Measurements from ENCODE around the gene STIM1.
A peak's percentile ranks its signal among the peaks of the same experiment; 100 is the strongest.
"Not testable (repeated sequence)": the region's sequence is repeated elsewhere in the genome, so short reads cannot be mapped to it uniquely, and the experiment has no call there.

The STIM1 gene

DNA sequence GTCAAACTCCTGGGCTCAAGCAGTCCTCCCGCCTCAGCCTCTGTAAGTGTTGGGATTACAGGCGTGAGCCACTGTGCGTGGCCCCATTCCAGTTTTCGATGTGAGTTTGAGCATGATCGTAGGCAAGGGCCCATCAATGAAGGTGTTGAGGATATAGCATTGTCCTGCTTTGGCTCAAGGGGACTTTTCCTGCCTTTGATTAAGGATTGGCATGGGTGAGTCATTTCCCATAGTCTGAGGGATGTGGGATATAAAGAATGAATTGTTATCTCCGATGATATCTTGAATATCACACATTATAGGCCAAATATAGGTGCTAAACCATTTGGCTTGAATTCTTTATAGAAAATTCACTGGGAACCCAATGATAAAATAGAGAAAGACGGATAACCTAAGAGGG is 30.4 kb downstream of the STIM1 start:
- DNase-seq (ENCODE audit: low read depth in 2 of 2) = no peak

DNA sequence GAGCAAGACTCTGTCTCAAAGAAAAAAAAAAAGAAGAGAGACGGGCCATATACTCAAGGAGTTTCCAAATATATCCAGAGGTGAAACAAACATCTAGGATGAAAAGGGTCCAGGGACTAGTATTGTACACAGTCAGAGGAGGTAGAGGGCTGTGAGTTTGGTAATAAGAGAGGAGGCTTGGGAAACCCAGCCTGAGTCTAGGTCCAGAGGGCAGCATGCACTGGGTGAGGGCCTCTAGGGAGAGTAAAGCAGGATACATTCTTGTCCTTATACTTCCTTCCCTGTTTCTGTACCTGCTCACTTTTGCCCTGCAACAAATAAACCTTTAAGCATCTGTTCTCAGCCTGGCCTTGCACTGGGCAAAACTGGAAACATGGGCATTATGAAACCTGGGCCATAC is 31.5 kb downstream of the STIM1 start:
- DNase-seq (ENCODE audit: low read depth in 2 of 2) = no peak

DNA sequence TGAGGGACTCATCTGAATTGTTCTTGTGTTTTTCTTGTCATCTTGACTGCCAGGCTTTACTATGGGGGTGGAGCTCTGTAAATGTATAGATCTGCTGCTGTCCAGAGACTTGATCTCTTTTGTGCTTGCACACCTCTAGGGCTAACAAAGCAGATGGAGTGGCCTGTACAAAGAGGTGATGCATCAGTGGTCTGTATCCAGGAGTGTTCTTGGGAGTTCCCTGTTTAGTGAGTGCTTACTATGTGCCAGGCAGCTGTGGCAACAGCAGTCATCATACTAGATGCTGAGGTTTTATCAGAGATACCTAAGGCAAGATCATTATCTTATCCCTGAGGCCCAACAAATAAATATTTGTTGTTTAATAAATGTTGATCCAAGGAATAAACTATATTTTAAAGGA is 33.4 kb downstream of the STIM1 start:
- no peak for DNase-seq (ENCODE audit: low read depth in 2 of 2)

DNA sequence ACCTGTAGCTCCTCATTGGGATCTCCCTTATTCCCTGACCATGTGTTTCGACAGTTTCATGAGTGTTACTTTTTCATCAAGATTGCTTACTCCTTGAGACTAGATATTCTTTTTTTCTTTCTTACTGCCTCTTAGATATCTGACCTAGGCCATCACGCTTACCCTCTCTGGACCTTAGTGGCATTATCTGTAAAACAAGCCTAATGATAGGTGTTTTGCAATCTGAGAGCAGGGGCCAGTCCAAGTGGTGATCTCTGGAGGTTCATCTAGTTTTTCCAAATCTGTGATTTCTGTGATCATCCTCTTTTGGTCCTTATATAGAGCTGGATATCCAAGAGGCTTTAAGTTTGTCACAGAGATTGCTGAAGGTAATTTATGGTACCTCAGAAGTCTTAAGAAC is 34.5 kb downstream of the STIM1 start:
- no peak for DNase-seq (ENCODE audit: low read depth in 2 of 2)

DNA sequence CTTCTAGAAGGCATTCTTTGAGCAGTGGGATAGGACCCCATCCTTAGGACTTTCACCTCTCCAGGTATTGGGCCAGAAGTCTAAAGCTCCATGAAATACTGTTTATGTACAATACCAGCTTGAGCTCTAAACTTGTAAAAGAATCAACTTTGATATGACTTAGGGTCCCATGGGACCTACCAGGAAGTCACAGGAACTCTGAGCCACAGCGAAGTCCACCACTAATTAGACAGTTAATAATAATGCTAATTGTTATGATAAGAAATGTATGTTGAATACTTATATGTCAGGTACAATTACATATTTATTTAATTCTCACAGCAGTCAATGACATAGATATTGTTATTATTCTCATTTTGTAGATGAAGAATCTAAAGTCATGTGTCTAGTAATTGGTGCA is 35.3 kb downstream of the STIM1 start:
- DNase-seq (ENCODE audit: low read depth in 2 of 2) = no peak

DNA sequence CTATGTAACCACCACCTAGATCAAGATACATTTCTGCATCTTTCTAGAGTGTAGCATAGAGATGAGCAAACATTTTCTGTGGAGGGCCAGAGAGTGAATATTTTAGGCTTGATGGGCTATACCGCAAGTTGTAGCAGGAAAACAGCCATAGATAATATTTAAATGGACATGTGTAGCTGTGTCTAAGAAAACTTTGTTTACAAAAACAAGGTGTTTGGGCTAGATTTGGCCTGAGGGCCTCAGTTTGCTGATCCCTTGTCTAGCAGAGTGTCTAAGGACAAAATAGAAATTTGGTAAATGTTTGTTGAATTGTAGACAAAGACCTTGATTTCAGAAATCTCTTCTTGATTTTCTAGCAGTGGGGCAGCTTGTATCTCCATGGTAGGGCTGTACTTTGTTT is 36.3 kb downstream of the STIM1 start:
- no peak for DNase-seq (ENCODE audit: low read depth in 2 of 2)

DNA sequence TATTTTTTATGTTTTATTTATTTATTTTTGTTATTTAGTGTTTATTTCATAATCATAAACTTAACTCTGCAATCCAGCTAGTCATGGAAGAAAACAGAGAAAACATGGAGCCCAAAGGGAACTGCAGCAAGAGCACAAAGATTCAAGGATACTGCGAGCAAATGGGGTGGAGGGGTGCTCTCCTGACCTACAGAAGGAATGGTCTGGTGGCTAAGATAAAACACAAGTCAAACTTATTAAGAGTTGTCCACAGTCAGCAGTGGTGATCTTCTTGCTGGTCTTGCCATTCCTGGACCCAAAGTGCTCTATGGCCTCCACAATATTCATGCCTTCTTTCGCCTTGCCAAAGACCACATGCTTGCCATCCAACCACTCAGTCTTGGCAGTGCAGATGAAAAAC is 36.7 kb downstream of the STIM1 start:
- DNase-seq (ENCODE audit: low read depth in 2 of 2) = no peak

DNA sequence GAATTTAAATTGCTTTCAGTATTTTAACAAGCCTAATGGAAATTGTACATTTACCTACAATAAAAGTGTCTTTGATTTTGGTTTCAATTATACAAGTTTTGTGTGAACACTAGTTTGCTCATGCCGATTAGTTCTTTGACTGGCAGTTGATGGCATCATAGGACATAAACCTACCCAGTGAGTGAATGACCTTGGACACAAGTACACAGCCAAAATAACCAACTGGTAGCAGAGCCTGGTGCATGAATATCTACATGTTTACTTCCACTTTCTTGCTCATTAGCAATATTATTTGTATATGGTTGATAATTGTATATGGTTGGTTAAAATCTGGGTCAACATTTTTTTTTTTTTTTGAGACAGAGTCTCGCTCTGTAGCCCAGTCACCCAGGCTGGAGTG is 37.8 kb downstream of the STIM1 start:
- no peak for DNase-seq (ENCODE audit: low read depth in 2 of 2)

DNA sequence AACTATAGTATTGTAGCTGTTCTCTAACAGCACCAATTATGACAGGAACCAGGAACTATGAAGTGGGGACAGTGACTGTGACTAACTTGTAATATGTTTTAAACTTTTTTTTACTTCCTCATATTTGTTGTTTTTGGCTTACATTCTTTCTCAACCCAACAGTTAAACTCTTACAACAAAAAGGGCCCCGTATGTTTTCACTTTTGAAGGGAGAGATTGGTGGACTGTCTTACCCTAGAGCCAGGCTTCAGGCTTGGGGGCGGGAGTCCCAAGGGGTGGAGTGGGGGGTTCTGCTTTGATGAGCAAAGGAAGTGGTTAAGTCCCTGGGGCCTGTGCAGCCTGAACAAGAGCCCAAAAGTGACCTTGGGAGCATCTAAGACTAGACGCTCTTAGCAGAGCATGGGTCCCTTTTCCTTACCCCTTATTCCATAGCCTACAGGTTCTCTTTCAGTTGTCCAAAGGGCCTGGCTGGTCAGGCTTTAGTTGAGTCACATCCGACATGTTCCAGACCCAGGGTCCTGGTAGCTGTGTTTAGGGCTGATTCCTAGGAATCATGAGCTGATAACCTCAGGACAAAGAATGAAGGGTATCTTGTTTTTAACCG is 38.8 kb downstream of the STIM1 start:
- no peak for DNase-seq (ENCODE audit: low read depth in 2 of 2)

DNA sequence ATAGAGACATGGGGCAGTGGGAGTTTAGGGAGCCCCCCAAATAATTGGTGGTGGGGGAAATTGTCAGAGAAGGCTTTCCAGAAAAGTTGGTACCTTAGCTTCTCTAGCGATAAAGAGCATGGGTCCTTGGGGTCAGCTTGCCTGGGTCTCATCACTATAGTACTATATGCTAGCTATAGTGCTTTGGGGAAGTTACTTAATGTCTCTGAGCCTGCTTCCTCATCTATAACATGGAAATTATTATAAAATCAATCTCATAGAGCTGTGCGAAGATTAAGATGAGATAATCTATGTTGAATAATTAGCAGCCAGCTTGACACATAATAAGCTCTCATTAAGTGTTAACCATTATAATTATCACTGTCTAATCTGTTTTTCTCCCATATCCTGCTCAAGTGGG is 41.2 kb downstream of the STIM1 start:
- DNase-seq (ENCODE audit: low read depth in 2 of 2) = no peak

DNA sequence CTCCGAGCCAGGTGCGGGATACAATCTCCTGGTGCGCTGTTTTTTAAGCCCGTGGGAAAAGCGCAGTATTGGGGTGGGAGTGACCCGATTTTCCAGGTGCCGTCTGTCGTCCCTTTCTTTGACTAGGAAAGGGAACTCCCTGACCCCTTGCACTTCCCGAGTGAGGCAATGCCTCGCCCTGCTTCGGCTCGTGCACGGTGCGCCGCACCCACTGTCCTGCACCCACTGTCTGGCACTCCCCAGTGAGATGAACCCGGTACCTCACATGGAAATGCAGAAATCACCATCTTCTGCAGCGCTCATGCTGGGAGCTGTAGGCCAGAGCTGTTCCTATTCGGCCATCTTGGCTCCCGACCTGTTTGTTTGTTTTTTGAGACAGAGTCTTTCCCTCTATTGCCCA is 44.8 kb downstream of the STIM1 start:
- DNase-seq (ENCODE audit: low read depth in 2 of 2) = not testable (repeated sequence)

DNA sequence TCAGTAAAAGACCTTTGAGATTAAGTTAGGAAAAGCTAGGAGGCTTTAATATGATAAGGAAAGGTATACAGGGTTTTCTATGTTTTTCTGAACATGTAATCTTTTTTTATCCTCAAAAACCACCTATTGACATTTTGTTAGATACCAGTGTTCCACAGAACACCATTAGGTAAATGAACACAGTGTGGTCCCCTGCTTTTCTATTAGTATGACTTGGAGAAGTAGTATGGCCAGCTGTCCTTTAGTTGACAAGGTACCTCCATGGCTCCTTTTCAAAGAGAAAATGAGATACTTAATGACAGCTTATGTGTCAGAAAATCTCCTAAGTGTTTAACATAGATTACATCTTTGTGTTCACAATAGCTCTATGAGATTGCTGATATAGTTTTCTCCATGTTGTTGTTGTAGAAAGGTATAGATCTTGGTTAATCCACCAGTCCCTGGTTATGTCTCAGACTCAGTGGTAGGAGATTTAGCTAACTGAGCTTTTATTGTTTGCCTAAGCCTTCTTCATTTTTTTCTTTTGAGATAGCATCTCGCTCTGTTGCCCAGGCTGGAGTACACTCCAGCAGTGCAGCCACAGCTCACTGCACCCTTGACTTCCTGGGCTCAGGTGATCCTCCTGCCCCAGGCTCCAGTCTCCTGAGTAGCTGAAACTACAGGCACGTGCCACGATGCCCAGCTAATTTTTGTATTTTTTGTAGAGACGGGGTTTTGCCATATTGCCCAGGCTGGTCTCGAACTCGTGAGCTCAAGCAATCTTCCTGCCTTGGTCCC is 46.0 kb downstream of the STIM1 start:
- no peak for DNase-seq (ENCODE audit: low read depth in 2 of 2)

DNA sequence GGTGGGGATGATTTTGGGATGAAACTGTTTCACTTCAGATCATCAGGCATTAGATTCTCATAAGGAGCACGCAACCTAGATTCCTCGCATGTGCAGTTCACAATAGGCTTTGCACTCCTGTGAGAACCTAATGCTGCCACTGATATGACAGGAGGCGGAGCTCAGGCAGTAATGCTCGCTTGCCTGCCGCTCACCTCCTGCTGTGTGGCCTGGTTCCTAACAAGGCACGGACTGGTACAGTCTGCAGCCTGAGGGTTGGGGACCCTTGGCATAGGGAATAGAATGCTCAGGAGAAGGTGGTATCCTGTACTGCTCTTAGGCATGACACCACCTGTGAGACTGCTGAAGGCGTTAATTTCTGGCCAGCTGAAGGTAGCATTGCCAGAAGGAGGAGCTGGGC is 47.0 kb downstream of the STIM1 start:
- DNase-seq (ENCODE audit: low read depth in 2 of 2) = no peak

DNA sequence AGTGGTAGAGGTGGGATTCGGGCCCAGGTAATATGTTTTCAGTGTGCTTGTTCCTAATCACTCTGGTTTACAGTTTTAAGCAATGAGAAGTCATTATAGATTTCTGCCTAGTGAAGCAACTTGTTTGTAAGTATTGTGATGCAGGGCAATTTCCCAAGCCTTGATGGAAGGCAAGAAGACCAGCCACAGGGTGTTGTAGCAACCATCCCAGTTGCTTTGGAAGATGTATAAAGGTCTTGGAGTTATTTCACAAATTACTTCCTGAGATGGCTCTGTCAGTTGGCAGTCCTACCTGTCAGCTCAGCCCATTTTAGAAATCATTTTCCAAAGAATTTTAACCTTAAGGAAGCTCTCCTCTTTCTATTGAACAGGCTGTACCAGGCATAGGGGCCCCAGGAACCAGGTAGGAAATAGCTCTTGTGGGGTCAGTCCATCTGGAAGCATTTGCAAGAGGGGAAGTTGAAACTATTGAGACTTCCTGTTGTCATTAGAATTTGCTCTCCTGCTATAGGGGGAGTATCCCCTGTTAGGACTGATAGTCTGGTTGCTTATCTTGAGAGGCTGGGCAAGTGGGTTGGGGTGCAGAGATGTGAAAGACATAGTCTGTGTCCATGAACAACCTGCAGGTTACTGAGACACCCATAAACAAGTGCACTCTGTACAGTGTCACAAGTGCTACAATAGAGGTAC is 47.9 kb downstream of the STIM1 start:
- DNase-seq (ENCODE audit: low read depth in 2 of 2) = no peak

DNA sequence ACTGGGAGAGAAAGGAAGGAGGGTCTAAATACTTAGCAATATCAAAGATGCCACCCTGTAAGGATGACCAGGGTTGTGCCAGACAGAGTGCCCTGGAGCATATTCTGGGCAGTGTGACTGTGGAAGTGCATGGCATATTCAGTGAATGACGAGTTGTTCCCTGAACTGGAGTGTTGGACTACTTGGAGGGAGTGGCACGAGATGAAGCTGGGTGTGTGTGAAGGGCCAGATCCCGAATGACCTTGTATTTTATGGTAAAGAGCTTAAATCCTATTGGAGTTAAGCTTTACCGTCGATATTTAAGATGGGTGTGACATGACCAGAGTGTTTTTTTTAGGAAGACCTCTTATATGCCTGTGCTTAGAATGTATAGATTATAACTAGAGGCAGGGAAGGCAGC is 48.8 kb downstream of the STIM1 start:
- no peak for DNase-seq (ENCODE audit: low read depth in 2 of 2)

DNA sequence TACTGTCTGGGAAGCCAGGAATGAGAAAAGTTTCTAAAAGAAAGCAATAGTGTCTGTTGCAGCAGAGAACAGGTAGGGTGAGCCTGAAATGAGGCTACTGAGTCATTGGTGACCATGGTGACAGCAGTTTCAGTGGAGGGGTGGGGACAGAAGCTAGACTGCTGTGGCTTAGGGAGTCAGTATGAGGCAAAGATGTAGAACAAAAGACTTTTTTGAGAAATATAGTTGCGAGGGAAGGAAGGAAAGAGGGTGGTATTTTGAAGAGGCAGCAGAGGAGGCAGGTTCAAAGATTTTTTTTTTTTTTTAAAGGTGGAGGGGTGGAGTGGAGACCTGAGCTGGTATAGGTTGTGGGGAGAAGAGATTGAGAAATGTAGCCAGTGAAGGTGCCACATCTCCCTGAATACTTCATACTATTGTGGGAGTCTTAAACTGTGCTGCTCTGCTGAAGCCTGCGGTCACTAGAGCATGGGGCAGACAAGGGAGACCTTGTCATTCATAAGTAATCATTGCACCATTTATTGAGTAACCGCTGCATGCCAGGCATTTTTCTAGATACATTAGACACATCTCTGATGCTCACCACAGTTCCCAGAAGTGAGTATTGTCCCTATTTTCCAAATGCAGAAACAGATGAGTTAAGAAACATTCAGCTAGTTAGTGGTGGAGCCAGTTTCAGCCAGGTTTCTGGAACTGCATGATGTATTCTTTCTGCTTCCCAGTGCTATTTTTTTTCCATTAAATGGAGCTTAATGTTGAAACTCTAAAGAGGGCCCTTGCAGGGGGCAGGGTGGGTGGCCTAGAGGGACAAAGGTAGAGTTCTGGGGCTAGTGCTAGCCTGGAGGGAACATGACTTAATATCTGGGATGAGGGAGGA is 49.9 kb downstream of the STIM1 start:
- DNase-seq (ENCODE audit: low read depth in 2 of 2) = peak; percentile 38 to 57

DNA sequence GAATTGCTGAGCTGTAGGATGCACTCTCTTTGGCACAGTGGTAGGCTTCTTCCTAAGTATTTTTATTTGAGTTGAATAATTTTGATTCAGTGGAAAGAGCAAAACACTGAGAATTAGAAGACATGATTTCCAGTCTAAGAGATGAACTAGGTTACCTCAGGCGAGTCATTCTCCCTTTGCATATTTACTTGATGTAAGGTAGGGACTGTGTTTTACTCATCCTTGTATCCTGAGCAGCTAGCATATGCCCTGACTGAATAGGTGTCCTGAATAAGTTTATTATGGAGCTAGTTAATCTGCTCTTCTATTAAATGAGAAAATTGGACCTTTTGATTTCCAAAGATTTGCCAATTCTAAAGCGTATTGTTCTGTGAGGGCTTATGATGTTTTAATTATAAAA is 50.7 kb downstream of the STIM1 start:
- DNase-seq (ENCODE audit: low read depth in 2 of 2) = no peak

DNA sequence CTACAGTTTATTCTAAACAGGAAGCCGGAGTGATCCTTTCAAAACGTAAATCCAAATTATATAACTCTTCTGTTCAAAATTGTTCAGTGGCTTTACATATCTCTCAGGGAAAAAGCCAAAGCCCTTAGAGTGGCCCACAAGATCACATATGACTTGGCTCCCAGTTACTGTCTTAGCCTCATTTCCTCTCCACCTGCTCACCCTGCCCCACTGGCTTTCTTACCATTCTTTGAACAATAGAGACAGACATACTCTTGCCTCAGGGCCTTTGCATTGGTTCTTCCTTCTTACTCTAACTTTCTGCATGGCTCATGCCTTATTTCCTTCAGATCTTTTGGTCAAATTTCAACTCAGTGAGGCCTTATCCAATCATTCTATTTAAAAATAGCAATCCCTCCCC is 52.1 kb downstream of the STIM1 start:
- DNase-seq (ENCODE audit: low read depth in 2 of 2) = no peak

DNA sequence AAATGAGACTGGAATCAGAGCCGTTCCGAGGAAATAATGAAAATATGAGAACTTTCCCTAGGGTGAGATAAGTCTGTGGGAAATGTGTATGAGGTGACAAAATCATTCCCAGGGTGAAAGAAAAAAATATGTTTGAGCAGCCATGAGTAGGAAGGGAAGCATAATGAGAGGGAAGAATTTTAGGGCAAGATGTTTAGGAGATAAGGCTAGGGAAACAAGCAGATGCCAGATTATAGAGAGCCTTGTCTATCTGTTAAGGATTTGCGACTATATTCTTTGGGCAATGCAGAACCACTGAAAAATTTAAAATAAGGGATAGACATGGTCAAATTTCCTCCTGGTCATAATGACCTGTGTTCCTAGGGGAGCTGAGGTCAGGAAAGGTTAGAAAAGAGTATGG is 54.4 kb downstream of the STIM1 start:
- no peak for DNase-seq (ENCODE audit: low read depth in 2 of 2)

DNA sequence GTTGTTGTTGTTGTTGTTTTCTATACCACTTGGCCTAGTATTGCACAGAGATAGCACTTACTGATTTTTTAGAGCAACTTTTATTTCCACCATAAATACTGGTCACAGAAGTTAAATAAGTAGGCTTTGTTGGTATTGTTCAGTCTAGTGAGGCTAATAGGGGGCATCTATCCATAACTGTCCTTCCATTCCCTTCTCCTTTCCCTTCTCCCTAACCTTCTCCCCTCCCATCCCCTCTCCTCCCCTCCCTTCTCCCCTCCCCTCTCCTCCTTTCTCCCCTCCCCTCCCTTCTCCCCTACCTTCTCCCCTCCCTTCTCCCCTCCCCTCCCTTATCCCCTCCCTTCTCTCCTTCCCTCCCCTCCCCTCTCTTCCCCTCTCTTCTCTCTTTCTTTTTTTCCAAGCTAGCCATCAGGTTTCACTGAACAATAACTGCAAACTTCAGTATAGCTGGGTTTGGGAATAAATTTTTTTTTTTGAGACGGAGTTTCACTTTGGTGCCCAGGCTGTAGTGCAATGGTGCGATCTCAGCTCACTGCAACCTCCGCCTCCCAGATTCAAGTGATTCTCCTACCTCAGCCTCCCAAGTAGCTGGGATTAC is 56.5 kb downstream of the STIM1 start:
- no peak for DNase-seq (ENCODE audit: low read depth in 2 of 2)

DNA sequence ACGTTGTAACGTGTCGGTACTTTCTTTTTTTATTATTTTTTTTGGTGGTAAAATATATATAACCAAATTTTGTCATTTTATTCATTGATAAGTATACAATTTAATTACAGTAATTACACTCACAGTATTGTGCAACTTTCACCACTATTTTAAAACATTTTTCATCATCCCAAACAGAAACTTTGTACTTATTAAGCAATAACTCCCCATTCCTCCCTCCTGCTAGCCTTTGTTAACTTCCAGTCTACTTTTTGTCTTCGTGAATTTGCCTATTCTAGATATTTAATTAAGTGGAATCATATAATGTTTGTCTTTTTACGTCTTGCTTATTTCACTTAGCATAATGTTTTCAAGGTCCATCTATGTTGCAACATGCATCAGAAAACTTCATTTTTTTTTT is 58.5 kb downstream of the STIM1 start:
- DNase-seq (ENCODE audit: low read depth in 2 of 2) = no peak

DNA sequence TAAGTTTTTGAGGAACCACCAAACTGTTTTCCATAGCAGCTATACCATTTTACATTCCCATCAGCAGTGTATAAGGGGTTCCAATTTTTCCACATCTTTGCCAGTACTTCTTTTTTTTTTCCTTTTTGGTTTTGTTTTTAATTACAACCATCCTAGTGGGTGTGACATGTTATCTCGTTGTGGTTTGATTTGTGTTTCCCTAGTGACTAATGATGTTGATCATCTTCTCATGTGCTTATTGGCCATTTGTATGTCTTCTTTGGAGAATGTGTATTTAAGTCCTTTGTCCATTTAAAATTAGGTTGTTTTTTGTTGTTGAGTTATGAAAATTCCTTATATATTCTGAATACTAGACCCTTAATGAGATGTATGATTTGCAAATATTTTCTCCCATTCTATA is 59.3 kb downstream of the STIM1 start:
- no peak for DNase-seq (ENCODE audit: low read depth in 2 of 2)

Data from stimulated activated CD8-positive, alpha-beta memory T cell treated with anti-CD3 and anti-CD28 coated beads, Interleukin-15, amount 100 ng/mL, for 48 hours (primary cell).